HepG2 (cell line): Measurements from ENCODE around the gene JOSD1. TPM values are rescaled to one million over a fixed set of nuclear protein-coding genes. Genes with fewer than 3 reads are reported as not detected.
A peak's percentile ranks its signal among the peaks of the same experiment; 100 is the strongest.

ENCODE experiments used
- ATF4 ChIP-seq, 2 experiments: fragments of 450-650 bp in 1 of 2; sonication (generic) in 1 of 2; formaldehyde crosslinking; IDR thresholded peaks; 2 replicates each; pipeline versions ENCODE4 v1.5.0 to v1.8.0; 2020 to 2022; ENCODE audit warnings: mild to moderate bottlenecking in 1 of 2, missing genetic modification reagents in 1 of 2
- ELF3 ChIP-seq: IDR thresholded peaks from 2 replicates; pipeline ENCODE4 v1.6.1; 2016; ENCODE audit warnings: missing genetic modification reagents, missing compliant biosample characterization
- FOXJ3 ChIP-seq: sonication (generic); formaldehyde crosslinking; IDR thresholded peaks from 2 replicates; pipeline ENCODE4 v1.4.0; 2020; ENCODE audit warnings: missing genetic modification reagents, mild to moderate bottlenecking, borderline replicate concordance
- FUBP1 ChIP-seq: sonication (generic); formaldehyde crosslinking; IDR thresholded peaks from 2 replicates; pipeline ENCODE4 v1.5.1; 2020; ENCODE audit warnings: missing genetic modification reagents, mild to moderate bottlenecking, borderline replicate concordance
- GZF1 ChIP-seq: sonication (generic); formaldehyde crosslinking; IDR thresholded peaks from 2 replicates; pipeline ENCODE4 v1.5.1; 2020; ENCODE audit warnings: mild to moderate bottlenecking, missing genetic modification reagents
- HMG20A ChIP-seq: IDR thresholded peaks from 2 replicates; pipeline ENCODE4 v1.6.1; 2016; ENCODE audit warnings: borderline replicate concordance
- HNRNPUL1 ChIP-seq: fragments of 200-400 bp; formaldehyde crosslinking; IDR thresholded peaks from 2 replicates; pipeline ENCODE4 v1.6.1; 2017; ENCODE audit warnings: low read depth, mild to moderate bottlenecking, low read length, moderate library complexity
- HOXA3 ChIP-seq: sonication (generic); formaldehyde crosslinking; IDR thresholded peaks from 2 replicates; pipeline ENCODE4 v1.5.0; 2020; ENCODE audit warnings: missing genetic modification reagents
- KDM5B ChIP-seq: sonication (generic); formaldehyde crosslinking; IDR thresholded peaks from 2 replicates; pipeline ENCODE4 v1.4.0; 2020; ENCODE audit warnings: missing genetic modification reagents, mild to moderate bottlenecking, borderline replicate concordance
- NFKB2 ChIP-seq: sonication (generic); formaldehyde crosslinking; IDR thresholded peaks from 2 replicates; pipeline ENCODE4 v1.4.0; 2020; ENCODE audit warnings: missing genetic modification reagents, borderline replicate concordance
- PBX2 ChIP-seq: IDR thresholded peaks from 2 replicates; pipeline ENCODE4 v1.6.1; 2016; ENCODE audit warnings: control low read depth
- POLR2A ChIP-seq, 2 experiments: IDR thresholded peaks; 2 replicates each; pipeline ENCODE4 v1.6.1; 2011; ENCODE audit warnings: low read depth in 2 of 2, low read length in 2 of 2, mild to moderate bottlenecking in 1 of 2, moderate library complexity in 1 of 2; ENCODE audit not compliant: insufficient read depth in 1 of 2
- RARA ChIP-seq: IDR thresholded peaks from 2 replicates; pipeline ENCODE4 v1.6.1; 2016; ENCODE audit warnings: missing genetic modification reagents, missing compliant biosample characterization
- SMAD3 ChIP-seq: sonication (generic); formaldehyde crosslinking; IDR thresholded peaks from 2 replicates; pipeline ENCODE4 v1.4.0; 2020; ENCODE audit warnings: missing genetic modification reagents
- TSC22D2 ChIP-seq: sonication (generic); formaldehyde crosslinking; IDR thresholded peaks from 2 replicates; pipeline ENCODE4 v1.5.1; 2020; ENCODE audit warnings: missing genetic modification reagents, mild to moderate bottlenecking, borderline replicate concordance
- ZMYM4 ChIP-seq: sonication (generic); formaldehyde crosslinking; IDR thresholded peaks from 2 replicates; pipeline ENCODE4 v1.8.1; 2023; ENCODE audit warnings: mild to moderate bottlenecking, missing genetic modification reagents
- ZNF274 ChIP-seq: sonication (generic); formaldehyde crosslinking; IDR thresholded peaks from 2 replicates; pipeline ENCODE4 v1.5.1; 2020; ENCODE audit warnings: mild to moderate bottlenecking, missing genetic modification reagents
- ZNF280B ChIP-seq: sonication (generic); formaldehyde crosslinking; IDR thresholded peaks from 2 replicates; pipeline ENCODE4 v1.5.0; 2020; ENCODE audit warnings: missing genetic modification reagents, mild to moderate bottlenecking, borderline replicate concordance
- ZNF550 ChIP-seq: sonication (generic); formaldehyde crosslinking; IDR thresholded peaks from 2 replicates; pipeline ENCODE4 v1.4.0; 2020; ENCODE audit warnings: mild to moderate bottlenecking, missing genetic modification reagents, borderline replicate concordance
- ZNF615 ChIP-seq: sonication (generic); formaldehyde crosslinking; IDR thresholded peaks from 2 replicates; pipeline ENCODE4 v1.5.0; 2020; ENCODE audit warnings: mild to moderate bottlenecking, missing genetic modification reagents, borderline replicate concordance
- ZNF619 ChIP-seq: sonication (generic); formaldehyde crosslinking; IDR thresholded peaks from 2 replicates; pipeline ENCODE4 v1.4.0; 2020; ENCODE audit warnings: mild to moderate bottlenecking, missing genetic modification reagents
- ZUFSP ChIP-seq: sonication (generic); formaldehyde crosslinking; IDR thresholded peaks from 2 replicates; pipeline ENCODE4 v1.9.0; 2021; ENCODE audit warnings: missing genetic modification reagents, mild to moderate bottlenecking, borderline replicate concordance
- polyA plus RNA-seq, 8 experiments: library from polyadenylated mRNA; depleted of rRNA in 3 of 8; stranded (reverse) in 7 of 8; unstranded in 1 of 8; fragments of >200 nt; fragmentation: Illumina TruSeq in 4 of 8; extraction: Trizol in 4 of 8; gene quantifications; 2 replicates each; pipeline versions ENCODE4 v1.2.1 to v1.2.3, GENCODE V29; 2011 to 2016; ENCODE audit warnings: low read depth in 4 of 8, missing spikeins in 1 of 8, mixed read lengths in 1 of 8; ENCODE audit not compliant: insufficient read depth in 1 of 8
- total RNA-seq, 5 experiments: library from RNA; depleted of rRNA; stranded (reverse); fragments of >200 nt; fragmentation: Illumina TruSeq; extraction: Trizol; gene quantifications; 2 replicates each; pipeline ENCODE4 v1.2.3, GENCODE V29; 2016; ENCODE audit warnings: low read depth in 1 of 5
- TF ChIP-seq, protein P1 (sequence below): IDR thresholded peaks from 2 replicates; pipeline ENCODE4 v1.6.1; 2016; ENCODE audit warnings: missing biosample characterization, missing genetic modification reagents, low read depth

Gene JOSD1
- total and polyA plus RNA-seq, 2 of the 13 experiments (the other 11 are each of a cell fraction or from before 2014, with no cell fraction given) = 31.7 to 38.4 TPM

DNA sequence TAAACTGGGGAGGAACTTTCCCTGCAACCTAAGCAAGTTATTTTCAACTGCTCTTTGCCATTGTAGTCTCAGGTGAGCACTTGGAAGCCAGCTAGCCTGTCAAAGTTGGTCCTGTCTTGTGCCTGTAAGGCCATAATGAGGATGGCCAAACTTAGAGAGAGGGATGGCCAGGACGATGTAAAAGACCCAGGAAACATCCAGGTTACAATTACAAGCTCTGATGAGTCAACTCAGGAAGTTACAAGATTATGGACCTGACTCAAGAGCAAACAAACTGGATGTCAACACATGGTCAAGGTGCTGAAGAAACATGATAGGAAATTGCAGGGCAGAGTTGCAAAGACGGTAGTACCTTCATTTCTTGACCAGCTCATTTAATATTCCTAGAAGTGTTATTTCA lies 6.6 kb upstream of the JOSD1 start (continued):
- TF ChIP-seq, protein P1, sequence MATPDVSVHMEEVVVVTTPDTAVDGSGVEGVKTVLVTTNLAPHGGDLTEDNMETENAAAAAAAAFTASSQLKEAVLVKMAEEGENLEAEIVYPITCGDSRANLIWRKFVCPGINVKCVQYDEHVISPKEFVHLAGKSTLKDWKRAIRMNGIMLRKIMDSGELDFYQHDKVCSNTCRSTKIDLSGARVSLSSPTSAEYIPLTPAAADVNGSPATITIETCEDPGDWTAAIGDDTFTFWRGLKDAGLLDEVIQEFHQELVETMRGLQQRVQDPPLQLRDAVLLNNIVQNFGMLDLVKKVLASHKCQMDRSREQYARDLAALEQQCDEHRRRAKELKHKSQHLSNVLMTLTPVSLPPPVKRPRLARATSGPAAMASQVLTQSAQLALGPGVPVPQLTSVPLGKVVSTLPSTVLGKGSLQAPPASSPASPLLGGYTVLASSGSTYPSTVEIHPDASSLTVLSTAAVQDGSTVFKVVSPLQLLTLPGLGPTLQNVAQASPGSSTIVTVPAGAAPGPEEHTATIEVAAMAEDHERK (CRISPR knock-in tag) = no peak
- TF ChIP-seq POLR2A (IDR thresholded peaks at IDR 0.05; ENCODE audit: insufficient read depth in 1 of 2, low read depth in 2 of 2, low read length in 2 of 2) (no peak), FUBP1 (no peak), ATF4 (CRISPR knock-in tag; IDR thresholded peaks at IDR 0.05) (peak in 1 of 2 experiments; percentile 90; a peak in 2 of 4 replicates), ZUFSP (CRISPR knock-in tag) (no peak), ELF3 (CRISPR knock-in tag) (peak; percentile 90), HMG20A (CRISPR knock-in tag) (peak; percentile 53; the same call in 1 of the 2 replicates), GZF1 (CRISPR knock-in tag) (no peak), RARA (CRISPR knock-in tag) (peak; percentile 91), HNRNPUL1 (no peak), ZNF615 (CRISPR knock-in tag) (no peak), TSC22D2 (CRISPR knock-in tag) (no peak), KDM5B (CRISPR knock-in tag) (no peak), ZNF619 (no peak), NFKB2 (CRISPR knock-in tag) (no peak), ZMYM4 (no peak), SMAD3 (peak; percentile 59; the same call in 1 of the 2 replicates), ZNF550 (CRISPR knock-in tag) (no peak), PBX2 (CRISPR knock-in tag) (no peak), HOXA3 (CRISPR knock-in tag) (no peak), ZNF274 (CRISPR knock-in tag) (no peak), FOXJ3 (CRISPR knock-in tag) (peak; percentile 31; the same call in 1 of the 2 replicates), ZNF280B (CRISPR knock-in tag) (no peak)
